ENCODE data around the gene ADAMTS19. TPM values are rescaled to one million over a fixed set of nuclear protein-coding genes. Genes with fewer than 3 reads are reported as not detected.

ADAMTS19 gene
- total RNA-seq, 1 donor, result not detected

- Histone ChIP-seq H3K9me3 (ENCODE audit: low read depth, low read length) (no peaks in the 10 kb centered on the region), H3K4me1 (ENCODE audit: insufficient read depth, low read length) (no peaks in the 10 kb centered on the region), H3K4me3 (ENCODE audit: low read length) (no peak overlapping the region), H3K27me3 (ENCODE audit: insufficient read depth, low read length) (no peaks in the 10 kb centered on the region)
These were observed 258.5 kb downstream of the ADAMTS19 start for GRCh38 chr5:129718471-129719090.

- no peaks in the 10 kb centered on the region for H3K27me3 ChIP-seq (ENCODE audit: insufficient read depth, low read length)
- no peak overlapping the region for H3K4me3 ChIP-seq (ENCODE audit: low read length)
- H3K4me1 ChIP-seq (ENCODE audit: insufficient read depth, low read length), result no peaks in the 10 kb centered on the region
- H3K9me3 ChIP-seq (ENCODE audit: low read depth, low read length), result no peaks in the 10 kb centered on the region
These were observed 264.1 kb downstream of the ADAMTS19 start for GRCh38 chr5:129724222-129724621.

- Histone ChIP-seq H3K4me3 (ENCODE audit: low read length) (no peak overlapping the region), H3K4me1 (ENCODE audit: insufficient read depth, low read length) (no peaks in the 10 kb centered on the region), H3K9me3 (ENCODE audit: low read depth, low read length) (no peaks in the 10 kb centered on the region), H3K27me3 (ENCODE audit: insufficient read depth, low read length) (no peaks in the 10 kb centered on the region)
These were observed 264.5 kb downstream of the ADAMTS19 start for GRCh38 chr5:129724647-129725046.

- H3K4me3 ChIP-seq (ENCODE audit: low read length), result no peak overlapping the region
- H3K4me1 ChIP-seq (ENCODE audit: insufficient read depth, low read length), result no peaks in the 10 kb centered on the region
- no peaks in the 10 kb centered on the region for H3K27me3 ChIP-seq (ENCODE audit: insufficient read depth, low read length)
- no peaks in the 10 kb centered on the region for H3K9me3 ChIP-seq (ENCODE audit: low read depth, low read length)
These were observed 279.7 kb downstream of the ADAMTS19 start for GRCh38 chr5:129739773-129740172.

GRCh38 chr5:129743541-129744187 lies 283.6 kb downstream of the ADAMTS19 start:
- no peaks in the 10 kb centered on the region for H3K4me1 ChIP-seq (ENCODE audit: insufficient read depth, low read length)
- H3K27me3 ChIP-seq (ENCODE audit: insufficient read depth, low read length), result no peaks in the 10 kb centered on the region
- no peak overlapping the region for H3K4me3 ChIP-seq (ENCODE audit: low read length)
- H3K9me3 ChIP-seq (ENCODE audit: low read depth, low read length), result no peaks in the 10 kb centered on the region

- no peaks in the 10 kb centered on the region for H3K4me1 ChIP-seq (ENCODE audit: insufficient read depth, low read length)
- H3K4me3 ChIP-seq (ENCODE audit: low read length), result no peak overlapping the region
- no peaks in the 10 kb centered on the region for H3K27me3 ChIP-seq (ENCODE audit: insufficient read depth, low read length)
- no peaks in the 10 kb centered on the region for H3K9me3 ChIP-seq (ENCODE audit: low read depth, low read length)
These were observed 285.9 kb downstream of the ADAMTS19 start for GRCh38 chr5:129745997-129746396.

- H3K9me3 ChIP-seq (ENCODE audit: low read depth, low read length), result no peaks in the 10 kb centered on the region
- H3K4me1 ChIP-seq (ENCODE audit: insufficient read depth, low read length), result no peaks in the 10 kb centered on the region
- H3K27me3 ChIP-seq (ENCODE audit: insufficient read depth, low read length), result no peaks in the 10 kb centered on the region
- H3K4me3 ChIP-seq (ENCODE audit: low read length), result no peak overlapping the region
These were observed 286.8 kb downstream of the ADAMTS19 start for GRCh38 chr5:129746876-129747275.

GRCh38 chr5:129747572-129748407 lies 287.7 kb downstream of the ADAMTS19 start, which contains the start of gene MINAR2:
Gene MINAR2, plus strand, starts transcription at chr5:129748094. Its CDS starts 97 bp downstream, at chr5:129748191.
- Histone ChIP-seq H3K27me3 (ENCODE audit: insufficient read depth, low read length) (no peaks in the 10 kb centered on the region), H3K4me3 (ENCODE audit: low read length) (no peak within 1 kb of the TSS), H3K9me3 (ENCODE audit: low read depth, low read length) (no peaks in the 10 kb centered on the region), H3K4me1 (ENCODE audit: insufficient read depth, low read length) (no peaks in the 10 kb centered on the region)

- Histone ChIP-seq H3K4me1 (ENCODE audit: insufficient read depth, low read length) (no peaks in the 10 kb centered on the region), H3K4me3 (ENCODE audit: low read length) (no peak overlapping the region), H3K27me3 (ENCODE audit: insufficient read depth, low read length) (no peaks in the 10 kb centered on the region), H3K9me3 (ENCODE audit: low read depth, low read length) (no peaks in the 10 kb centered on the region)
These were observed 289.1 kb downstream of the ADAMTS19 start for GRCh38 chr5:129748913-129749880.

- H3K4me3 ChIP-seq (ENCODE audit: low read length), result no peak overlapping the region
These were observed 300.7 kb downstream of the ADAMTS19 start for GRCh38 chr5:129760636-129761325.

GRCh38 chr5:129763651-129764050 lies 303.6 kb downstream of the ADAMTS19 start:
- no peaks in the 10 kb centered on the region for H3K27me3 ChIP-seq (ENCODE audit: insufficient read depth, low read length)
- H3K4me3 ChIP-seq (ENCODE audit: low read length), result no peak overlapping the region
- H3K9me3 ChIP-seq (ENCODE audit: low read depth, low read length), result no peaks in the 10 kb centered on the region
- H3K4me1 ChIP-seq (ENCODE audit: insufficient read depth, low read length), result no peaks in the 10 kb centered on the region

More at GRCh38 chr5:129760636-129761325, 300.7 kb downstream of the ADAMTS19 start:
- no peaks in the 10 kb centered on the region for H3K27me3 ChIP-seq (ENCODE audit: insufficient read depth, low read length)
- H3K4me1 ChIP-seq (ENCODE audit: insufficient read depth, low read length), result no peaks in the 10 kb centered on the region
- H3K9me3 ChIP-seq (ENCODE audit: low read depth, low read length), result no peaks in the 10 kb centered on the region

GRCh38 chr5:129766798-129767197 lies 306.7 kb downstream of the ADAMTS19 start:
- H3K27me3 ChIP-seq (ENCODE audit: insufficient read depth, low read length), result no peaks in the 10 kb centered on the region
- H3K9me3 ChIP-seq (ENCODE audit: low read depth, low read length), result no peaks in the 10 kb centered on the region
- no peak overlapping the region for H3K4me3 ChIP-seq (ENCODE audit: low read length)
- H3K4me1 ChIP-seq (ENCODE audit: insufficient read depth, low read length), result no peaks in the 10 kb centered on the region

- Histone ChIP-seq H3K27me3 (ENCODE audit: insufficient read depth, low read length) (no peaks in the 10 kb centered on the region), H3K9me3 (ENCODE audit: low read depth, low read length) (no peaks in the 10 kb centered on the region), H3K4me3 (ENCODE audit: low read length) (no peak overlapping the region), H3K4me1 (ENCODE audit: insufficient read depth, low read length) (no peaks in the 10 kb centered on the region)
These were observed 307.9 kb downstream of the ADAMTS19 start for GRCh38 chr5:129767927-129768380.

- H3K4me1 ChIP-seq (ENCODE audit: insufficient read depth, low read length), result no peaks in the 10 kb centered on the region
These were observed 308.6 kb downstream of the ADAMTS19 start for GRCh38 chr5:129768735-129769134.

More at GRCh38 chr5:129768735-129769134, 308.6 kb downstream of the ADAMTS19 start:
- Histone ChIP-seq H3K27me3 (ENCODE audit: insufficient read depth, low read length) (no peaks in the 10 kb centered on the region), H3K9me3 (ENCODE audit: low read depth, low read length) (no peaks in the 10 kb centered on the region), H3K4me3 (ENCODE audit: low read length) (no peak overlapping the region)
